Psoas muscle (tissue), 8 donors: ENCODE results near the gene EIF2B4. TPM values are rescaled to one million over a fixed set of nuclear protein-coding genes. Genes with fewer than 3 reads are reported as not detected.
"Not testable (repeated sequence)": the region's sequence is repeated elsewhere in the genome, so short reads cannot be mapped to it uniquely, and the experiment has no call there.

Experiments used
- ATAC-seq, 4 donors: fragments of 200-7000 bp; cut with Tn5 transposase; one replicate each; pipeline ENCODE4 v1.9.1; 2020; ENCODE audit warnings: moderate library complexity in 3 of 4, mild to moderate bottlenecking in 2 of 4
- DNase-seq, 2 donors: peaks; one replicate each; pipeline ENCODE4 v3.0.0-alpha.2; 2020
- H3K27ac ChIP-seq: fragments of 200-600 bp; one replicate; pipeline ENCODE4 v1.8.0; 2022
- H3K27me3 ChIP-seq, 3 donors: fragments of 200-600 bp in 1 of 3; one replicate each; pipeline versions ENCODE4 v1.6.1 to v1.8.0; 2013 to 2022; ENCODE audit warnings: low read length in 2 of 3, mild to moderate bottlenecking in 2 of 3, moderate library complexity in 1 of 3; ENCODE audit not compliant: insufficient read depth in 3 of 3
- H3K36me3 ChIP-seq, 2 donors: fragments of 200-600 bp in 1 of 2; one replicate each; pipeline versions ENCODE4 v1.6.1 to v1.8.0; 2013 to 2022; ENCODE audit warnings: low read depth in 1 of 2, mild to moderate bottlenecking in 1 of 2, moderate library complexity in 1 of 2; ENCODE audit not compliant: insufficient read depth in 1 of 2
- H3K4me1 ChIP-seq: fragments of 200-600 bp; one replicate; pipeline ENCODE4 v1.8.0; 2022
- H3K4me3 ChIP-seq: fragments of 200-600 bp; one replicate; pipeline ENCODE4 v1.8.0; 2022; ENCODE audit warnings: mild to moderate bottlenecking
- H3K9me3 ChIP-seq: fragments of 200-600 bp; one replicate; pipeline ENCODE4 v1.8.0; 2022
- WGBS, 3 donors: extraction: QIAGEN DNeasy Blood & Tissue Kit; methylation state at CpG; one replicate each; pipeline versions ENCODE4 v1.1.6 to v1.1.7; 2013; 5-methylcytosine and 5-hydroxymethylcytosine counted together
- intact Hi-C, 2 donors: fragments of 100-400 bp; cut with DNase I; formaldehyde crosslinking; loops; one replicate each; pipeline versions ENCODE4 v1.11.0 to v1.14.2; 2022
- polyA plus RNA-seq, 3 donors: library from polyadenylated mRNA; stranded (reverse); fragments of 200-250 nt; gene quantifications; one replicate each; pipeline ENCODE4 v1.2.3, GENCODE V29; 2013
- total RNA-seq, 4 donors: library from RNA; stranded (reverse); fragmentation: NEBNext Ultra II Directional in 2 of 4; extraction: Animal tissue kit (Norgen Biotek cat#: 25700) in 2 of 4; gene quantifications; one replicate each; pipeline versions ENCODE4 v1.2.1 to v1.2.4, GENCODE V29; 2021 to 2023
- TF ChIP-seq, protein P1 (sequence below): fragments of 200-600 bp; IDR thresholded peaks from one replicate; pipeline ENCODE4 v1.8.0; 2022; ENCODE audit warnings: antibody characterized with exemption
- donor health status: healthy with polysubstance abuse.
- donor health status: DM: no; HTN: no; CAD: no; lungs with moderate emphysema.
- donor health status: Bipolar disorder and iron deficiency.
- donor health status: healthy.
- donor health status: DM: yes; HTN: yes; CAD: no.
- donor health status: DM: no; HTN: no; CAD: no.
- donor health status: DM: no; HTN: no; CAD: no.
- donor health status: DM: yes; HTN: yes; CAD: no.

EIF2B4 gene
- total and polyA plus RNA-seq, 7 donors, result 36.6 to 72.9 (median 59.1) TPM

- Histone ChIP-seq H3K9me3 (no peaks in the 10 kb centered on the region), H3K36me3 (peaks cover 4 to 31% of the 10 kb centered on the region in 2 donors), H3K27me3 (no peaks in the 10 kb centered on the region), H3K4me1 (peaks cover 46% of the 10 kb centered on the region), H3K4me3 (peak overlapping the region; percentile 84), H3K27ac (peak overlapping the region; percentile 99)
- TF ChIP-seq, protein P1, sequence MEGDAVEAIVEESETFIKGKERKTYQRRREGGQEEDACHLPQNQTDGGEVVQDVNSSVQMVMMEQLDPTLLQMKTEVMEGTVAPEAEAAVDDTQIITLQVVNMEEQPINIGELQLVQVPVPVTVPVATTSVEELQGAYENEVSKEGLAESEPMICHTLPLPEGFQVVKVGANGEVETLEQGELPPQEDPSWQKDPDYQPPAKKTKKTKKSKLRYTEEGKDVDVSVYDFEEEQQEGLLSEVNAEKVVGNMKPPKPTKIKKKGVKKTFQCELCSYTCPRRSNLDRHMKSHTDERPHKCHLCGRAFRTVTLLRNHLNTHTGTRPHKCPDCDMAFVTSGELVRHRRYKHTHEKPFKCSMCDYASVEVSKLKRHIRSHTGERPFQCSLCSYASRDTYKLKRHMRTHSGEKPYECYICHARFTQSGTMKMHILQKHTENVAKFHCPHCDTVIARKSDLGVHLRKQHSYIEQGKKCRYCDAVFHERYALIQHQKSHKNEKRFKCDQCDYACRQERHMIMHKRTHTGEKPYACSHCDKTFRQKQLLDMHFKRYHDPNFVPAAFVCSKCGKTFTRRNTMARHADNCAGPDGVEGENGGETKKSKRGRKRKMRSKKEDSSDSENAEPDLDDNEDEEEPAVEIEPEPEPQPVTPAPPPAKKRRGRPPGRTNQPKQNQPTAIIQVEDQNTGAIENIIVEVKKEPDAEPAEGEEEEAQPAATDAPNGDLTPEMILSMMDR, result no peak
- DNase-seq (no peak), ATAC-seq (no peak)
- intact Hi-C loops, result loop anchor here (5.0 kb wide), 1 partner anchor 34 kb away; the partner anchor contains the start of gene GTF3C2 (in 2 of the 2)
- 7 to 10% (median 9%) methylated on average over 5 of the region's 5 CpGs for WGBS, 3 donors
These were observed 46.4 kb downstream of the EIF2B4 start for GRCh38 chr2:27323596-27324285.

DNA sequence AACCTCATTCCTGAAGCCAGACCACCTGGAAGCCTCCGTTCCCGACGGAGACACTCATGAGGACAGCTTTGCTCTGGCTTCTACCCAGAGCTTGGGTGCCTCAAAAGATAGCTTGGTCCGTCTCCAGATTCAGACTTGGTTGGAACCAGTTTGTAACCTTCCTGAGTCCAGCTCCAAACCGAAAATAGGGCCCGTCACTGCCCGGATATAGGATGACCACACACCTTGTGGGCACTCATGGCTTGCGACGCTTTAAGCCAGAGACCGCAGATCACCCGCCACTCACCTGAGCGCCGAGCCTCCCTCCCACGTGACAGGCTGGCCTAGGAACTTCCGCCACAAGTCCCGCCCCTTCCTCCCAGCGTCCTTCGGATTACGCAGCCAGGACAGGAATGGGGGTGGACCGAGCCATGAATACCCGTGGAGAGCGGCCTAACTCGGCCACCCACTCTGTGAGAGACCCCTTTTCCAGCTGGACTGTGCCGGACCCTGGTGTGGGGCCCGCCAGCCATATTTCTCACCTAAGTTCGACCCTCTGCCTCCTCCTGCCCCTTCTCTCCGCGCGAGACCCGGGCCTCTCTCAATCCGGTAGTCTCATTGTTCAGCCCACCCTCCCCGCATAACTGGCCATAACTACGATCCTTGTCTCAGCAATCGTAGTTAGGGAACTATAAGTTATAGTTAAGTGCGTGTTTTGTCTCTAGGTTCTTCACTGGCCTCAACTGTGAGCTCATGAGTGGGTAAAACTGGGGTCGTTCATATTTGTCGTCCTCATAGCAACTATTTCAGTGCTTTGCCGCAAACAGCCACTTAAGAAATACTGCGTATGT lies 47.2 kb downstream of the EIF2B4 start, which contains the start of gene MPV17:
MPV17 (minus strand) TSS at position 332 of the 830 bp plus-strand sequence. CDS start 580 bp downstream, outside the sequence.
- intact Hi-C loops, result loop anchor here (5.0 kb wide), 1 partner anchor 34 kb away; the partner anchor contains the start of gene GTF3C2 (in 2 of the 2)

GRCh38 chr2:27322301-27322765 lies 47.8 kb downstream of the EIF2B4 start:
- Histone ChIP-seq H3K27ac (peak overlapping the region; percentile 99), H3K9me3 (no peaks in the 10 kb centered on the region), H3K27me3 (no peaks in the 10 kb centered on the region), H3K4me1 (peaks cover 48% of the 10 kb centered on the region), H3K4me3 (peak overlapping the region; percentile 84), H3K36me3 (peaks cover 0 to 17% of the 10 kb centered on the region in 2 donors)
- TF ChIP-seq, protein P1, result no peak
- ATAC-seq (peak; percentile 47 to 55 (median 51)), DNase-seq (peak; percentile 49 to 70)
- WGBS, 3 donors, result 2 to 9% (median 3%) methylated on average over 9 to 10 of the region's 10 CpGs
- intact Hi-C loops, result loop anchor here (5.0 kb wide), 1 partner anchor 35 kb away; the partner anchor contains the start of gene GTF3C2 (in 2 of the 2)

More for the DNA sequence above, 47.2 kb downstream of the EIF2B4 start, which contains the start of gene MPV17:
- WGBS, 3 donors, result 0 to 1% (median 0%) methylated on average over 39 of the region's 39 CpGs
- H3K9me3 ChIP-seq, result no peaks in the 10 kb centered on the region
- H3K27ac ChIP-seq, result peak within 1 kb of the TSS; percentile 99
- peak within 1 kb of the TSS; percentile 84 for H3K4me3 ChIP-seq
- peaks cover 46% of the 10 kb centered on the region for H3K4me1 ChIP-seq
- DNase-seq (peak; percentile 92 to 97), ATAC-seq (peak; percentile 79 to 83 (median 80))
- peaks cover 3 to 24% of the 10 kb centered on the region in 2 donors for H3K36me3 ChIP-seq
- H3K27me3 ChIP-seq, result no peaks in the 10 kb centered on the region
- TF ChIP-seq, protein P1, result no peak

DNA sequence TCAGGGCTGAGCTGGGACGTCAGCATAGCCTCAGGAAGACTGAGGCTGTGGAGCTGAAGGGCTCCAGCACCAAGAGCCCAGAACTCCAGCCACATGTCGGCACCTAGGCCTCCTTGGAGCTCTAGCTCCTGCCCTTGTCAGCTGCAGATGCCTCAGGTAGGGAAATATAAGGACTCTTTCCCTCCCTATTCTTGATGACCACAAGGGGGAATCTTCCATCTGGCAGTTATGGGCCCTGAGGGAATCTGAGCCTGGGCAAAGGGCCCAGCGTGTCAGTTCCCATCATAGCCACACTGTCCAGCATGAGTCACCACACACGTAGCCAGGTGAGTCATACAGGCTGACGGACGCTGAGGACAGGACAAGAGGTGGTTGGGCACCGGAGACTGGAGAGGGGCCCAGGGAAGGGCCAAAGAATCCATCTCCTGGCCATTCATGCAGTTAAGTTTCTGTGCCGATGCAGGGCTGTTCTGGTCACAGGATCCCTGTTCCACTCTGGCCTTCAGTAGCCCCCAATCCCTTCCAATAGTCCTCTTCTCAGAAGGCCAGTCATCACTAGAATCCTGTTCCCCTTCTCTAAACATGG lies 49.1 kb downstream of the EIF2B4 start:
- no peaks in the 10 kb centered on the region for H3K27me3 ChIP-seq
- peak; percentile 71 to 75 (median 72) for ATAC-seq
- peaks cover 60% of the 10 kb centered on the region for H3K4me1 ChIP-seq
- intact Hi-C loops, result loop anchor here (5.0 kb wide), 1 partner anchor 36 kb away; the partner anchor contains the start of gene GTF3C2 (in 2 of the 2)
- DNase-seq, result peak; percentile 91 to 96
- TF ChIP-seq, protein P1, result peak; percentile 54
- H3K27ac ChIP-seq, result peak overlapping the region; percentile 99
- peak overlapping the region; percentile 84 for H3K4me3 ChIP-seq
- H3K36me3 ChIP-seq, result peaks cover 0 to 4% of the 10 kb centered on the region in 2 donors
- WGBS, 3 donors, result 23 to 33% (median 25%) methylated on average over 8 of the region's 8 CpGs
- H3K9me3 ChIP-seq, result no peaks in the 10 kb centered on the region

DNA sequence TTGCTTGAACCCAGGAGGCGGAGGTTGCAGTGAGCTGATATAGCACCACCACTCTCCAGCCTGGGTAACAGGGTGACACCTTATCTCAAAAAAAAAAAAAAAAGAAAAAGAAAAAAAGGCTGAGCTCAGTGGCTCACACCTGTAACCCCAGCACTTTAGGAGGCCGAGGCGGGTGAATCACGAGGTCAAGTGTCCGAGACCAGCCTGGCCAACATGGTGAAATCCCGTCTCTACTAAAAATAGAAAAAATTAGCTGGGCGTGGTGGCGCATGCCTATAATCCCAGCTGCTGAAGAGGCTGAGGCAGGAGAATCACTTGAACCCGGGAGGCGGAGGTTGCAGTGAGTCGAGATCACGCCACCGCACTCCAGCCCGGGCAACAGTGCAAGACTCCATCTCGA lies 50.3 kb downstream of the EIF2B4 start:
- intact Hi-C loops, result loop anchor here (5.0 kb wide), 1 partner anchor 37 kb away; the partner anchor contains the start of gene GTF3C2 (in 2 of the 2)
- 60 to 72% (median 61%) methylated on average over 15 of the region's 15 CpGs for WGBS, 3 donors
- H3K36me3 ChIP-seq, H3K4me3 ChIP-seq, H3K27me3 ChIP-seq, ATAC-seq, H3K9me3 ChIP-seq: not testable (repeated sequence)
- peak; percentile 58 to 85 for DNase-seq
- Histone ChIP-seq H3K4me1 (peaks cover 60% of the 10 kb centered on the region), H3K27ac (peak overlapping the region; percentile 99)
